ENCODE results near the gene SEPHS2.
A peak's percentile ranks its signal among the peaks of the same experiment; 100 is the strongest.
"Not testable (repeated sequence)": the region's sequence is repeated elsewhere in the genome, so short reads cannot be mapped to it uniquely, and the experiment has no call there.

SEPHS2 gene

DNA sequence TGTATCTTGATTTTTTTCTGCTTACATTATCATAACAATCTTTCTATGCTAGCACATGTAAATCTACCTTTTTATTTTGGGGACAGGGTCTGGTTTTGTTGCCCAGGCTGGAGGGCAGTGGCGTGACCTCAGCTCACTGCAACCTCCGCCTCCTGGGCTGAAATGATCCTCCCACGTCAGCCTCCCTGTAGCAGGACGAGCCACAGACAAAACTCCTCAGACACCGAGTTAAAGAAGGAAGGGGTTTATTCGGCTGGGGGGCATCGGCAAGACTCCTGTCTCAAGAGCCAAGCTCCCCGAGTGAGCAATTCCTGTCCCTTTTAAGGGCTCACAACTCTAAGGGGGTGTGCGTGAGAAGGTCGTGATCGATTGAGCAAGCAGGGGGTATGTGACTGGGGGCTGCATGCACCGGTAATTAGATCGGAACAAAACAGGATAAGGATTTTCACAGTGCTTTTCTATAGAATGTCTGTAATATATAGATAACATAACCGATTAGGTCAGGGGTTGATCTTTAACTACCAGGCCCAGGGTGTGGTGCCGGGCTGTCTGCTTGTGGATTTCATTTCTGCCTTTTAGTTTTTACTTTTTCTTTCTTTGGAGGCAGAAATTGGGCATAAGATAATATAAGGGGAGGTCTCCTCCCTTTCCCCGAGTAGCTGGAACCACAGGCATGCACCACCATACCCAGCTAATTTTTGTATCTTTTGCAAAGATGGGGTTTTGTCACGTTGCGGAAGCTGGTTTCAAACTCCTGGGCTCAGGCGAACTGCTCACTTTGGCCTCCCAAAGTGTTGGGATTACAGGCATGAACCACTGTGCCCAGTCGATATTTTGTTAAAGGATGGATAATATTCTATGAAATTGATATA, 7.3 kb upstream of the SEPHS2 start:
- not testable (repeated sequence) for H3K36me3 Mint-ChIP-seq (ENCODE audit: low read depth); H3K4me3 Mint-ChIP-seq; DNase-seq; H3K27me3 Mint-ChIP-seq; H3K9me3 Mint-ChIP-seq; ATAC-seq
- Mint-ChIP-seq H3K27ac (peak overlapping the region; percentile 9), H3K4me1 (peaks cover 54% of the 10 kb centered on the region)

- Mint-ChIP-seq H3K4me1 (peaks cover 44% of the 10 kb centered on the region), H3K4me3 (no peak overlapping the region), H3K27ac (no peak overlapping the region), H3K9me3 (no peaks in the 10 kb centered on the region), H3K36me3 (ENCODE audit: low read depth) (peaks cover 9% of the 10 kb centered on the region), H3K27me3 (no peaks in the 10 kb centered on the region)
- no peak for DNase-seq
- ATAC-seq = no peak
These were observed 3.4 kb upstream of the SEPHS2 start for GRCh38 chr16:30449116-30449435.

DNA sequence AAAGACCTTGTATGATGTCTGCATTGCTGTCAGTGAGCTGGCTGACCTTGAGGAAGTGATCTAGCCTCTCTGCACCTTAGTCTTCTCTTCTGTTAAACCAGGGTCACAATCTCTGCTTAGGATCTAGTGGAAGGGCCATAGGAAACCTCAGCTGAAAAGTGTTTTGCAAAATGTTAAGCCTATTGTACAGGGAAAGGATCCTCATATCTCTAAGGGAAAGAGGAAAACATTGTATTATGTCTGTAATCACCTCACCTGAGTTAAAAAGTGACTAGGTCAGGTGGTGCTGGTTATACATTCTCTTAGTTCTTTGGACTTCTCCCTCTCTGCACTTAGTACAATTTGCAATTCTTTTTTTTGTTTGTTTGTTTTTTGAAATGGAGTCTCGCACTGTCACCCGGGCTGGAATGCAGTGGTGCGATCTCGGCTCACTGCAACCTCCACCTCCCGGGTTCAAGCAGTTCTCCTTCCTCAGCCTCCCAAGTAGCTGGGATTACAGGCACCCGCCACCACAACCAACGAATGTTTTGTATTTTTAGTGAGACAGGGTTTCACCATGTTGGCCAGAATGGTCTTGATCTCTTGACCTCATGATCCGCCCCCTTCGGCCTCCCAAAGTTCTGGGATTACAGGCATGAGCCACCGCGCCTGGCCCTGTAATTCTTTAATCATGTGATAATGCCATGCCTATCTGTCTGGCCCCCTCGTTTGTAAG, 2.0 kb upstream of the SEPHS2 start:
- H3K4me1 Mint-ChIP-seq = peaks cover 50% of the 10 kb centered on the region

GRCh38 chr16:30446203-30446595, 525 bp upstream of the SEPHS2 start:
- no peak for DNase-seq
- H3K4me1 Mint-ChIP-seq = peaks cover 42% of the 10 kb centered on the region

More for the DNA sequence above, 2.0 kb upstream of the SEPHS2 start:
- H3K27me3 Mint-ChIP-seq = no peaks in the 10 kb centered on the region
- no peaks in the 10 kb centered on the region for H3K9me3 Mint-ChIP-seq
- no peak overlapping the region for H3K4me3 Mint-ChIP-seq
- no peak for DNase-seq
- ATAC-seq = no peak
- peaks cover 20% of the 10 kb centered on the region for H3K36me3 Mint-ChIP-seq (ENCODE audit: low read depth)
- no peak overlapping the region for H3K27ac Mint-ChIP-seq

GRCh38 chr16:30445149-30445407, 596 bp downstream of the SEPHS2 start:
- DNase-seq = no peak
- ATAC-seq = peak; percentile 21
- H3K4me1 Mint-ChIP-seq = peaks cover 37% of the 10 kb centered on the region
- no peaks in the 10 kb centered on the region for H3K27me3 Mint-ChIP-seq
- peak overlapping the region; percentile 91 for H3K4me3 Mint-ChIP-seq
- H3K36me3 Mint-ChIP-seq (ENCODE audit: low read depth) = peaks cover 22% of the 10 kb centered on the region
- H3K27ac Mint-ChIP-seq = peak overlapping the region; percentile 77
- no peaks in the 10 kb centered on the region for H3K9me3 Mint-ChIP-seq

More at GRCh38 chr16:30446203-30446595, 525 bp upstream of the SEPHS2 start:
- H3K4me3 Mint-ChIP-seq = peak overlapping the region; percentile 91
- ATAC-seq = no peak
- peaks cover 22% of the 10 kb centered on the region for H3K36me3 Mint-ChIP-seq (ENCODE audit: low read depth)
- no peaks in the 10 kb centered on the region for H3K27me3 Mint-ChIP-seq
- H3K27ac Mint-ChIP-seq = peak overlapping the region; percentile 89
- H3K9me3 Mint-ChIP-seq = no peaks in the 10 kb centered on the region

DNA sequence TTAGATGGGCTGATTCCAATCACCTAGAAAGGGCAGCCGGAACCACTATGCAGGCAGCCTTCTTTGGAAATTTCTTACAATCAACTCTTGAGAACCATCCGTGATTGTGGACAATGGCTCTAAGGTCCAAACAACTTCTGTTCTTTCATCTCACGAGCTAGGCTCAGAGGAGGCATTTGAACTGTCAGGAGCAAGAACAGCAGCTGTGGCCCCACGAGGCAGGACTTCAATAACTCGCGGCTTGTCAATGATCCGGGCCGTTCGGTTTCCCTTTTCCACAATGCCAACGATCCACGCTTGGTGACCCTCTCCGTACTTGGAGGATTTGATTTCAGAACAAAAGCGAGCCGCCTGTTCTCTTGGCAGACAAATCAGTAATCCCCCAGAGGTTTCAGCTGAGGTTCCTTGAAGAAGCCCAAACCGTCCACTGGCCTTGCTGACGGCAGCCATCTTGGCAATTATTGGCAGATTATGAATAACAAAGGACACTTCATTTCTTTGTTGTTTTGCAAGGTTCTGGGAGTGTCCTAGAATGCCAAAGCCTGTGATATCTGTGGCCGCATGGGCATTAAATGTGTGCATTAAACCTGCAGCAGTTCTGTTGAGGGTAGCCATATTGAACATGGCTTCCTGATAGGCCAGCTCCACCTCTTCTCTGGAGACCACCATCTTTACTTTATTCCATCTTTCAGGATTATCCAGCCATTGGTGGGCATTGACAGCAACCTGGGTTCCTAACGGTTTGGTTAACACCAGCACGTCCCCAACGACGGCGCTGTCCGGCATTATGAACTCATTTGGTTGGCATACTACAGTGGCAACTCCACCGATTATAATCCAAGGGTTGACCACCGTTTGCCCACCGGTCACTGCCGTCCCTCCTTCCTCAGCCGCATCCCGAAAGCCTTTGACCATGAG, 1.2 kb downstream of the SEPHS2 start:
- ATAC-seq (no peak), DNase-seq (no peak)
- Mint-ChIP-seq H3K27me3 (no peaks in the 10 kb centered on the region), H3K9me3 (no peaks in the 10 kb centered on the region), H3K36me3 (ENCODE audit: low read depth) (peaks cover 22% of the 10 kb centered on the region), H3K4me1 (peaks cover 35% of the 10 kb centered on the region), H3K4me3 (peak overlapping the region; percentile 91), H3K27ac (peak overlapping the region; percentile 77)

DNA sequence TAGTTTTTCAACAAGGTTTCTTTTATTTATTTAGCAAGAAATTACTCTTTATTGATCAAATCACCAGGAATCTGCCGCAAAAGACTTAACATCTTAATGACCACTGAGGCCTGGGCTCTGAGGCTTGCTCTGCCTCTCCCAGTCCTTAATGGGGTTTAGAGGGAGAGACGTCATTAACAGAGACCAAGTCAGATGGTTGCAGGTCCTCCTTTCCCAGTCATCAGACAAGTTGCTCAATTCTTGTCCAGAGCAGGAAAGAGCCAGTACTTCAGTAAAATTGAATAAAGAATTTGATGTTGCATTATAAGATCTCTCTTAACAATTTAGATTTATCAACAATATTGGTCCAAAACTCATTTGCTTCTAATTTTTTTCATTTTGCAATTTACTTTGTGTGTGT, 2.0 kb downstream of the SEPHS2 start:
- H3K4me1 Mint-ChIP-seq = peaks cover 34% of the 10 kb centered on the region
- ATAC-seq (no peak), DNase-seq (no peak)
- H3K36me3 Mint-ChIP-seq (ENCODE audit: low read depth) = peaks cover 22% of the 10 kb centered on the region
- H3K27ac Mint-ChIP-seq = no peak overlapping the region
- no peaks in the 10 kb centered on the region for H3K9me3 Mint-ChIP-seq
- H3K4me3 Mint-ChIP-seq = peak overlapping the region; percentile 91
- H3K27me3 Mint-ChIP-seq = no peaks in the 10 kb centered on the region

DNA sequence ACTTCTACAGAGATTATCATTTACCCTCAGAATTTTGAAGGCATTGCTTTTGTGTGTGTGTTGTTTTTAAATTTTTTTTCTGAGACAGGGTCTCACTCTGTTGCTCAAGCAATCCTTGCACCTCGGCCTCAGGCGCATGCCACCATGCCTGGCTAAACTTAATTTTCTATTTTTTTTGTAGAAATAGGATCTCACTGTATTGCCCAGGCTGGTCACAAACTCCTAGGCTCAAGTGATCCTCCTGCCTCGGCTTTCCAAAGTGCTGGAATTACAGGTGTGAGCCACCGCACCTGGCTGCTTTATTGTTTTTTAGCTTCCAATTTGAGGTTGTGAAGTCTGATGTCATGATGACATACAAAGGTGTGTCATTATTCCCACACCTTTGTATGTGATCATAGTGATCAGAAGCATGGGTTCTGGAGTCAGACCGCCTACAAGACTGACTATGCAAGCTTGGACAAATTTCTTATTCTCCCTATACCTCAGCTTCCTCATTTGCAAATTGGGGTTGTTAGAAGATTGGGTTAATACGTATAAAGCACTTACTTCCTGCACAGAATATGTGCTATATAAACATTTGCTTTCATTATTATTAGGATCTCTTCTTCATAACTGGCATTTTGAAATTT, 5.8 kb downstream of the SEPHS2 start:
- H3K4me1 Mint-ChIP-seq = peaks cover 33% of the 10 kb centered on the region
- no peak for ATAC-seq
- no peaks in the 10 kb centered on the region for H3K9me3 Mint-ChIP-seq

GRCh38 chr16:30438835-30439234, 6.8 kb downstream of the SEPHS2 start:
- peaks cover 3% of the 10 kb centered on the region for H3K27me3 Mint-ChIP-seq
- no peak overlapping the region for H3K27ac Mint-ChIP-seq
- H3K9me3 Mint-ChIP-seq = no peaks in the 10 kb centered on the region
- peaks cover 33% of the 10 kb centered on the region for H3K4me1 Mint-ChIP-seq
- no peak for ATAC-seq
- H3K4me3 Mint-ChIP-seq = no peak overlapping the region
- no peak for DNase-seq
- H3K36me3 Mint-ChIP-seq (ENCODE audit: low read depth) = peaks cover 11% of the 10 kb centered on the region

More for the DNA sequence above, 5.8 kb downstream of the SEPHS2 start:
- DNase-seq = no peak
- peaks cover 17% of the 10 kb centered on the region for H3K36me3 Mint-ChIP-seq (ENCODE audit: low read depth)
- H3K27ac Mint-ChIP-seq = no peak overlapping the region
- H3K27me3 Mint-ChIP-seq = peaks cover under 1% of the 10 kb centered on the region
- H3K4me3 Mint-ChIP-seq = no peak overlapping the region

DNA sequence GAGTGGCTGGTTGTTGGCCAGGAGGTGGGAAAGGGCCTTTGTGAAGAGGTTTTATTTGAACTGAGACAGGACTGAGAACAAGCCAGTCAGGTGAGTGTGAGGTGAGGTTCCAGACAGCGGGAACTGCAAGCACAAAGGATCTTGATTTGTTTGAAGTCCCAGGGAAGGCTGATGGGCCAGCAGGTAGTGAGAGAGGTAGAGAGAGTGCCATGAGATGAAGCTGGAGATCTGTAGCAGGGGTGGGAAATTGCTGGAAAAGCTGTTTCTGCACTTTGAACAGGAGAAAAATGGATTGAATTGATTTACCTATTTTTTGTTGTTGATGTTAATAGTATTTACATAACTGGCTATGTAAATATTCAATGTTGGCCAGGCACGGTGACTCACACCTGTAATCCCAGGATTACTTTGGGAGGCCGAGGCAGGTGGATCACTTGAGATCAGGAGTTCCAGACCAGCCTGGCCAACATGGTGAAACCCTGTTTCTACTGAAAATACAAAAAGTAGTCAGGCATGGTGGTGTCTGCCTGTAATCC, 8.1 kb downstream of the SEPHS2 start:
- peaks cover 30% of the 10 kb centered on the region for H3K4me1 Mint-ChIP-seq
- no peaks in the 10 kb centered on the region for H3K9me3 Mint-ChIP-seq
- H3K36me3 Mint-ChIP-seq (ENCODE audit: low read depth) = peaks cover 2% of the 10 kb centered on the region
- no peak overlapping the region for H3K27ac Mint-ChIP-seq
- ATAC-seq (no peak), DNase-seq (no peak)
- peaks cover 3% of the 10 kb centered on the region for H3K27me3 Mint-ChIP-seq
- no peak overlapping the region for H3K4me3 Mint-ChIP-seq

DNA sequence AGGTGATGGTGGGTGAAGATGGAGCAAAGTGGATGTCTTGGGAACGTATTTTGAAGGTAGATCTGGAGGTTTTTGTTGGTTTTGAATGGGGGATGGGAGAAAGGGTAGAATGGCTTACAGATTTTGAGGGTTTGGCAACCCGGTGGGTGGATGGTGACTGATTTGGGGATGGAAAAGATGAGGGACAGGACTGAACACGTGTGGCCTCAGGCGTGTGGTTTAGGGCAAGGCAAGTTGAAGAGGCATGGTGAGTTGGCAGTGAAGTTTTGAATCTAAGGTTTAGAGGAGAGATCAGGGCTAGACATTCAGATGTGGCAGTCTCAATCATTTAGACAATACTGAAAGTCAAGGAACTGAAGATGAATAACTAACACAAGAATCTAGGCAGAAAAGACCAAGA, 10.8 kb downstream of the SEPHS2 start:
- H3K9me3 Mint-ChIP-seq = no peaks in the 10 kb centered on the region
- peak overlapping the region; percentile 90 for H3K27ac Mint-ChIP-seq
- ATAC-seq = peak; percentile 59
- H3K4me3 Mint-ChIP-seq = peak overlapping the region; percentile 59
- H3K27me3 Mint-ChIP-seq = peaks cover 3% of the 10 kb centered on the region
- peaks cover 25% of the 10 kb centered on the region for H3K4me1 Mint-ChIP-seq
- DNase-seq = peak; percentile 76
- no peaks in the 10 kb centered on the region for H3K36me3 Mint-ChIP-seq (ENCODE audit: low read depth)

GRCh38 chr16:30430428-30430970, 15.2 kb downstream of the SEPHS2 start:
- ATAC-seq (peak; percentile 18), DNase-seq (no peak)
- H3K36me3 Mint-ChIP-seq (ENCODE audit: low read depth) = peaks cover 5% of the 10 kb centered on the region
- no peak overlapping the region for H3K4me3 Mint-ChIP-seq
- H3K27ac Mint-ChIP-seq = no peak overlapping the region
- no peaks in the 10 kb centered on the region for H3K9me3 Mint-ChIP-seq
- H3K4me1 Mint-ChIP-seq = peaks cover 36% of the 10 kb centered on the region
- H3K27me3 Mint-ChIP-seq = peaks cover 3% of the 10 kb centered on the region

DNA sequence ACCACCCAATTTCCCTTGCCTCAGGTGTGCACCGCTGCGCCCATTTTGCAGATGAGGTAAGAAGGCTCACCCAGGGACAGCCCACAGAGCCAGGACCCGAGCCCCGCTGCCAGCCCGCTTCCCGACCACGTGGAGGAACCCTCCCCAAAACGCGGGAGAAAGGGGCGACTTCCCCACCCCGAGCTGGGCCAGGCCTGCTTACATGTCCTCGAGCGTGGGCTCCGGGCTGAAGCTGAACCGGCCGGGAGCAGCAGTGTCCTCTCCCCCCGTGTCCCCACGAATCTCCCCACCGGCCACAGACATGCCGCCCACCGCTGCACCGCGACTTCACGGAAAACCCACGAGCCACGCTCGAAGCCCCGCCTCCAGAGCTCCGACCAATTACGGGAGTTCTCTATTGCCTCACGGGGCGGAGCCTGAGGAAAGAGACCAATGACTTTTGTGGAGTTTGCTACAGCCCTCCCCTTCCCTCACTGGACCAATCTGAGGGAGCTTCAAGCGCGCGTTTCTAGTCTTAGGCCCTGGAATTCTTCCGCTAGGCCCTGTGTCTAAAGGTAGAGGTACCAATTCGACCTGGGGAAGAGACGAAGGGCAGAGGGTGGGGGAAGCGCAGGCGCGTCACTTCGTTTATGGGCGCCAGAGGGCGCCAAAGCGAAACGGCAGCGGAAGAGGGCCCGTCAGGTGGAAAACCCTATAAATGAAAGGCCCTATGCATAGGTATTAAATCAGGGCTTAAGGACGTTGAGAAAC, 15.8 kb downstream of the SEPHS2 start, which contains the start of gene DCTPP1:
DCTPP1 (minus strand) TSS at position 353 of the 750 bp plus-strand sequence; CDS start at position 303, 50 bp downstream.
- no peak within 1 kb of the TSS for H3K4me3 Mint-ChIP-seq
- DNase-seq (peak; percentile 95), ATAC-seq (peak; percentile 97)
- H3K27me3 Mint-ChIP-seq = peaks cover 2% of the 10 kb centered on the region
- no peak within 1 kb of the TSS for H3K27ac Mint-ChIP-seq
- peaks cover 5% of the 10 kb centered on the region for H3K36me3 Mint-ChIP-seq (ENCODE audit: low read depth)
- H3K9me3 Mint-ChIP-seq = no peaks in the 10 kb centered on the region
- H3K4me1 Mint-ChIP-seq = peaks cover 33% of the 10 kb centered on the region
